Measurements from ENCODE around the gene KNCN.

GRCh38 chr1:46536527-46536926 lies 14.9 kb downstream of the KNCN start:
- TF ChIP-seq CTCF (IDR thresholded peaks at IDR 0.05 in 4 of 5, conservative IDR thresholded peaks at IDR 0.05 in 1 of 5) (no peak), POLR2A (IDR thresholded peaks at IDR 0.05) (no peak)

All from gastrocnemius medialis (tissue), 4 donors.